GM21447 (cell line): Measurements from ENCODE around the gene DENND1A.
"Not testable (repeated sequence)": the region's sequence is repeated elsewhere in the genome, so short reads cannot be mapped to it uniquely, and the experiment has no call there.

ENCODE experiments used
- ATAC-seq: cut with Tn5 transposase; IDR thresholded peaks from one replicate; pipeline ENCODE4 v1.9.1; 2021; ENCODE audit not compliant: unreplicated experiment

Gene DENND1A

DNA sequence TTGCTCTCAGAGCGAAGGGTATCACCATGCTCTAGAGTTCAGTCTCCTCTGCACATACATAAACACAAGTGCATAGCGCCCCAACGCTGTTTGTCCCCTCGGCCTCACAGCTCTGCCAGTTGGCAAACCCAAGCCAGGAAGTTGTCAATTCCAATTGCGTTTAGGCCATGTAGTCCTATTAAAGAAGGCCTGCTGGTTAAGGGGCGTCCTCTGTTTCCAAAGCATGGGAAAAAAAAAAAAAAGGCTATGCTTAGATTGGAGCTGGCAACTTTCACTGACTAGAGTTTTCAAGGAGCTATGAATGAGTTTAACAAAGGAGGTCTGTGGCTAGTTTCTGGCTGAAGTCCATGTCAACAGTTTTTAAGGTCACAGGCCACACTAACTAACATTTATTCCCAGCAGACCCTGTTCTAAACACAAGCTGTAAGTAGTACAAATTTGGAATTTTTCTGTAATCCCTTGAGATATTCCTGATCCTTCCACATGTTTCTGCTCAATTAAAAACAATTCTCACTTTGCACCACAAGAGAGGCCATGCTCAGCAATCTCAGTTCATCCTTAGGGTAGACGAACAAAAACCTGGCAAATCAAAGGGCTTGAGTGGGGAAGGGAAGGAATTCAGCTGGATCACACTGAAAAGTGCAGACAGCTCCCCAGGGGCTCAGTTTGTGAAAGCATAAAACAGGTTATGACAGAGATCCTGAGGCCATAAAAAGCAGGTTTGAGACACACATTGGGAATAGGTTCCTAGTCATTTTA, 187.7 kb downstream of the DENND1A start:
- no peak for ATAC-seq

DNA sequence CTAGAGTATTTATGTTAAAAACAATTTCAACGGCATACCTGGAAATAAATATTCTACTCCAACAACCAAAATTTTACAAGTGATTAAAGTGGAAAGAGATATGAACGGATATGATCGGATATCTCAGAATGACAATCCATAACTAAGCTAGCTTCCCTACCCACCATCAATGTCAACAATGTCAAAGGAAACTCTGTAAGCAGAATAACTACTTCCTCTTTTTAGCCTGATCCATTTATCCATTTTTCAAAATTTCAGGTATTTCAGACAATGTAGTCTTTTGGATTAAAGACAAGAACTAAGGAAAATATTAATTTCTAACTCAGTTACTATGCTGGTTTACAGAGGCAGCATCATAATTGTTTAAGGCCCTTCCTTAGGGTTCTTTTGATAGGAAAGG, 188.7 kb downstream of the DENND1A start:
- ATAC-seq: no peak

- ATAC-seq: no peak
Observed at GRCh38 chr9:123739902-123740301, 190.0 kb downstream of the DENND1A start.

GRCh38 chr9:123739387-123739786, 190.5 kb downstream of the DENND1A start:
- no peak for ATAC-seq

- no peak for ATAC-seq
Observed at GRCh38 chr9:123738648-123739047, 191.3 kb downstream of the DENND1A start.

GRCh38 chr9:123735376-123735775, 194.6 kb downstream of the DENND1A start:
- ATAC-seq: no peak

DNA sequence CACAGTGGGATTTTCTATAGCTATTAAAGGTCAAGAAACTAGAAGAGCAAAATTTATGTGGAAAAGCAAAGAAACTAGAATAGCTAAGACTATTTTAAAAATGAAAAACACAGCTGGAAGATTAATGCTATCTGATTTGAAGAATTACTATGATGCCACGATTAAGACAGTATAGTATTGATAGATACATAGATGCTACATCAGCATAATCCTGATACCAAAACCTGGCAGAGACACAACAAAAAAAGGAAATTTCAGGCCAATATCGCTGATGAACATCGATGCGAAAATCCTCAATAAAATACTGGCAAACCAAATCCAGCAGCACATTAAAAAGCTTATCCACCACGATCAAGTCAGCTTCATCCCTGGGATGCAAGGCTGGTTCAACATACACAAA, 201.4 kb downstream of the DENND1A start:
- ATAC-seq: not testable (repeated sequence)

- ATAC-seq: no peak
Observed at GRCh38 chr9:123727332-123727731, 202.6 kb downstream of the DENND1A start.

DNA sequence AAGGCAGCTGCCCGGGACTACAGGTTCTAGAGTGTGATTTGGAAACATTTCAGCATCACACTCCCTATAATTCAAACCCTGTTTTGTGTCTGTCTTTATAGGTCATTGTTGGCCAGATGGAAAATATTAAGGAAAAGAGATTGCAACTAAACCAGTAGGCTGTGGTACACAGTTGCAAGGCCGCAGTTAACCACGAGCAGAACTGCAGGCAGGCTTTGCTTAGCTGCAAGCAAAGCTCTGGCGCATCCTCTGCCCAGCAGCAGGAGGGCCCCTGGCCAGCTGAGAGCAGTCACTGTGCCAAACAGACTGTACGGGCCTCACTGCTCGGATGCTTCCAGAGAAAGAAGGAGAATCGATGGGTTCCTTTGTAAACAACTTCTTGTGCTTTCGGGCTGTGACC, 204.5 kb downstream of the DENND1A start:
- no peak for ATAC-seq

DNA sequence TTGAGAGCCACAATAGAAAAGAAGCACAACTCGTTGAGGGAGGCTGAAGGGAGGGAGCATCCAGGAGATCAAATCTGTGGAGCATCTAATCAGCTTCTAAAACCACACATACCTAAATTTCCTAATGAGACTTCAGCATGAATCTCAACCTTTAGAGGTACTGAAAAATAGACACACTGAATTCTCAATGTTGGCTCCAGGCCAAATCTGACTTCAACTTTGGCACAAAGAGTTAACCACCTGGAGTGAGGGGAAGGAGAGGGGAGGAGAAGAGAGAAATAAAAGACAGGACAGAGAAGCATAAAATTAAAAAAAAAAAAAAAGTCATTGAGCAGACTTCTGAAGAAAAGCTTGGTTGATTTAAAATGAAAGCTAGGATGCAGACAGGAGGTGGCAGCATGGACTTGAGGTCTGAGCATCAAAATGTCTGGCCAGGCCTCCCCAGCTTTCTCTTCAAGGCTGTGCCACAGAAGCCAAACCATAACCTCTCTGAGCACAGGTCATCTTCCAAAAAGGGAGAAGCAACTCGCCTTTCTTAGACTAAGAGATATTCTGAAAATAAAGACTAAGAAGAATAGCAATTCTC, 205.6 kb downstream of the DENND1A start:
- no peak for ATAC-seq

DNA sequence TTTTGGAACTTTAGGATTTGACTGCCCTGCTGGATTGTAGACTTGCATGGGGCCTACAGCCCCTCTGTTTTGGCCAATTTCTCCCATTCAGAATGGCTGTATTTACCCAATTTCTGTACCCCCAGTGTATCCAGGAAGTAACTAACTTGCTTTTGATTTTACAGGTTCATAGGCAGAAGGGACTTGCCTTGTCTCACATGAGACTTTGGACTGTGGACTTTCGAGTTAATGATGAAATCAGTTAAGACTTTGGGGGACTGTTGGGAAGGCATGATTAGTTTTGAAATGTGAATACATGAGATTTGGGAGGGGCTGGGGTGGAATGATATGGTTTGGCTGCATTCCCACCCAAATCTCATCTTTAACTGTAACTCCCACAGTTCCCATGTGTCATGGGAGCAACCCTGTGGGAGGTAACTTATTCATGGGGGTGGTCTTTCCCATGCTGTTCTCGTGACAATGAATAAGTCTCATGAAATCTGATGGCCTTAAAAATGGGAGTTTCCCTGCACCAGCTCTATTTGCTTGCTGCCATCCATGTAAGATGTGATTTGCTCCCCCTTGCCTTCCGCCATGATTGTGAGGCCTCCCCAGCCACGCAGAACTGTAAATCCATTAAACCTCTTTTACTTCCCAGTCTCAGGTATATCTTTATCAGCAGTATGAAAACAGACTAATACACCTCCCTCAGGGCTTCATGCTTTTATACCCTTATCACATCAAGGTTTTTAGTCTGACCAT, 206.6 kb downstream of the DENND1A start:
- no peak for ATAC-seq

DNA sequence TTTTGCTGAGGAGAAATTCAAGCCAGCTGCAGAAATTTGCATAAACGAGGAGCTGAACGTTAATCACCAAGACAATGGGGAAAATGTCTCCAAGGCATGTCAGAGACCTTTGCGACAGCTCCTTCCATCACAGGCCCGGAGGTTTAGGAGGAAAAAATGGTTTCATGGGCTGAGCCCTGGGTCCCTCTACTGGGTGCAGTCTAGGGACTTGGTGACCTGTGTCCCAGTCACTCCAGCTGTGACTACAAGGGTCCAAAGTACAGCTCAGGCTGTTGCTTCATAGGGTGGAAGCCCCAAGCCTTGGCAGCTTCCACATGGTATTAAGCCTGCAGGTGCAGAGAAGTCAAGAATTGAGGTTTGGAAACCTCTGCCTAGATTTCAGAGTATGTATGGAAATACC, 207.5 kb downstream of the DENND1A start:
- ATAC-seq: no peak

DNA sequence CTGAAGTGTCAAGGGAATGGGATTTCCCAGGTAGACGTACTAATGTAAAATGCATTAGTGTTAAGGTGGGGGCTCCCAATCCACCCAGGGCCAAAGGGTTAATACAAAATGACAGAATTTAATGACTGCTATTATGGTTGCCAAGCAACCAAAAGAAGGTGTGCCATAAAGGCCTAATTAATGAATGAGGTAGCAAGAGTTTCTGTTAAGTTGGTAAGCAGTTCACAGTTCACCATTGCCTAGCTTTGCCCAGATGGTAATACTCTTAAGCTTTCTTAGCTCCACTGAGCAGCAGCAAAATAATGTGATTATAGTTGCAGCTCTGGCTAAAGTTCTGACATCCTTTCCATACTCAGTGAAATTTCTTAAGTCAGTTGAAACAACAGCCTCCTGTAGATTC, 211.7 kb downstream of the DENND1A start:
- ATAC-seq: no peak

DNA sequence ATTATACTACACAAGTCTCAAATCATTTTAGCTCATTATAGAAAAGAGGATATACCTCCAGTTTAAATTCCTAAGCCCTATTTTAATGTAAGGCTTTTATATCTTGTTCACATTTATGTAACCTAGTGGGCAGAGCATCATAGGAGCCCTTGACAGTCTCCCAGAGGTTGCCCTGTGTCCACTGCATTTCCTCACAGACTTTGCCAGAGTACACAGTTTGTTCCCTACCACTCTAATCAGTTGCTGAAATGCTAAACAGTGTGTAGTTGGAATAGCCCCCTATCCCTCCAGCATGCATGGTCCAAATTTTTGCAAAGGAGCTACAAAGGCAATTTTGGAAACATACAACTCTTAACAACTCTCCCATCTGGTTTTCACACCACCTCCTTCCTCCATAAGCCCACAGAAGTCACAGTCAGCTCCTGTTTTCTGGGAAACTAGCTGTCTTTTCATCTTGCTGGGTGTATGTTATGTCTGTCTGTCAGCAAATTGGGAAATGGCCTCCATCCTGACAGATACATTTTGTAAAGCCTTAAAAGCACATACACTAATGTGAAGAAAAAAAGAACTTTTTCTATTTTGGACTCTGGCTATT, 212.2 kb downstream of the DENND1A start:
- no peak for ATAC-seq

- ATAC-seq: no peak
Observed at GRCh38 chr9:123716339-123716945, 213.5 kb downstream of the DENND1A start.

DNA sequence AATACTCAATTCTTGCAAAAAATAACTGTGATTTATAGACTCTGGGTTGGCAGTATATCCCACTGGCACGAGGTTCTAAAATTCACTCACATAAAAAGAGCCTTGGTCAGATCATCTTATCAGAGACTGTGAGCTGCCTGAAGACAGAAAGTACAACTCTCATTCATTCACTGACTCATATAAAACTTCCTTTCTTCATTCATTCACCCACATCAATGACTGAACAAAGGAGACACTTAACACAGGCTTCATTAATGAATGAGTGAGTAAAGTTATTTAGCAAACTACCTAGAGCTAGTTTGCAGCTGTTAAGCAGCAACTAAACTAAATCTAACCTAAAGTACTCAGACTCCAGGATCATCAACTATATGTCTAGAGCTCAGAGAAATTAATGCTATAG, 214.7 kb downstream of the DENND1A start:
- ATAC-seq: no peak

GRCh38 chr9:123713282-123713681, 216.6 kb downstream of the DENND1A start:
- ATAC-seq: no peak

GRCh38 chr9:123712399-123712798, 217.5 kb downstream of the DENND1A start:
- ATAC-seq: no peak

DNA sequence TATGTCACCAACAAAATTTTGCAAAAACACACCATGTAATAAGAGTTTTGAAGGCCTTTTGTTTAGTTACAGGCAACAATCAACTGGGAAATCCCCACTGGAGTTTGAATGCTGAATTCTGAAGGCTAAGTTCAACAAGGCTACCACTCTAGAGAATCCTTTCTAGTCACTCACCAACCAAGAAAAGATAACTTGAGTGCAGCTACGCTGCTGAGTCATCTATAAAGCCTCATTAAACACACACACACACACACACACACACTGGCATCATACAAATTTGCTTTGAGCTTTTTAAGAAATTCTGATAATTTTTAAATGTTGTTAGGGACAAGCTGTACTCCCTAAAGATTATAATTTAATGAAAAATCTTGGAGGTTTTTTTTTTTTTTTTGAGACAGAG, 219.6 kb downstream of the DENND1A start:
- no peak for ATAC-seq

- ATAC-seq: no peak
Observed at GRCh38 chr9:123702483-123702882, 227.4 kb downstream of the DENND1A start.

DNA sequence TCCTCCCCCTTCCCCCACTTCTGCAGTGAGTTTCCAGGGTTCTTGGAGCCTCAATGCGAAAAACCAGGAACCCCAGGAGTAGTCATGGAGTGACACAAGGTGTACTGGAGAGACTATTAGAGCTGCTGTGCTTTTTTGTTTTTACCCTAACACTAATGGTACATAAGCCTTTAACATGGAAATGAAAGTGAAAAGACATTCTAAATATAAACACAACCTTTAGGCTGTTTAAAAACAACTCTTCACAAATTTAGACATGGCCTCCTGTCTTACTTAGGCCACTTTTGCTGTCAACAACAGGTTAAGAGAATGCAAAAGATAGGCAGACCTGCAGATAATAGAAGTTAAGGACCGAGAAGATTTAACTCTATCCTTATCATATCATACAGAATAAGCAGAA, 232.2 kb downstream of the DENND1A start:
- peak; percentile 63 for ATAC-seq
